Muscle layer of colon (tissue), 2 donors: Measurements from ENCODE around the gene AQP6.

ENCODE experiments used
- H3K27ac ChIP-seq: one replicate; pipeline ENCODE4 v1.7.0; 2013; ENCODE audit warnings: low read depth, mild to moderate bottlenecking, low read length, moderate library complexity
- H3K27me3 ChIP-seq, 2 donors: one replicate each; pipeline ENCODE4 v1.7.0; 2013; ENCODE audit warnings: low read length in 2 of 2, mild to moderate bottlenecking in 2 of 2; ENCODE audit not compliant: insufficient read depth in 2 of 2, control insufficient read depth in 1 of 2
- H3K36me3 ChIP-seq: one replicate; pipeline ENCODE4 v1.7.0; 2013; ENCODE audit warnings: mild to moderate bottlenecking, low read length; ENCODE audit not compliant: insufficient read depth
- H3K4me1 ChIP-seq: one replicate; pipeline ENCODE4 v1.7.0; 2013; ENCODE audit warnings: mild to moderate bottlenecking, low read length; ENCODE audit not compliant: insufficient read depth
- H3K4me3 ChIP-seq, 2 donors: one replicate each; pipeline ENCODE4 v1.7.0; 2013; ENCODE audit warnings: low read length in 2 of 2, low read depth in 1 of 2, mild to moderate bottlenecking in 1 of 2, moderate library complexity in 1 of 2
- H3K9ac ChIP-seq: one replicate; pipeline ENCODE4 v1.7.0; 2013; ENCODE audit warnings: low read length
- H3K9me3 ChIP-seq: one replicate; pipeline ENCODE4 v1.7.0; 2013; ENCODE audit warnings: mild to moderate bottlenecking, low read length
- donor health status: abdominal sarcoma.
- donor health status: Adenocarcinoma of cecum.

Gene AQP6

DNA sequence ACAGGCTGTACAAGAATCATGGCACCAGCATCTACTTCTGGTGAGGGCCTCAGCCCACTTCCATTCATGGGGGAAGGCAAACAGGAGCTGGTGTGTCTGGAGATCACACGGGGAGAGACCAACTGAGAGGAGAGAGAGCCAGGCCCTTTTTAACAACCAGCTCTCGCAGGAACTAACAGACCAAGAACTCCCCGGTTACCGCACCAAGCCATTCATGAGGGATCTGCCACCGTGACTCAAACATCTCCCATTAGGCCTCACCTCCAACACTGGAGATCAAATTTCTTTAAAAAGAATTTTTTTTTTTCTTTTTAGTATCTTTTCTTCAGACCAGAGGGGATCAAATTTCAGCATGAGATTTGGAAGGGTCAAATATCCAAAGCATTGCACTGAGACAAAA lies 39.0 kb upstream of the AQP6 start:
- Histone ChIP-seq H3K36me3 (no peaks in the 10 kb centered on the region), H3K27ac (no peak overlapping the region), H3K4me3 (no peak overlapping the region), H3K27me3 (no peaks in the 10 kb centered on the region), H3K9ac (no peak overlapping the region), H3K9me3 (no peaks in the 10 kb centered on the region), H3K4me1 (no peaks in the 10 kb centered on the region)

DNA sequence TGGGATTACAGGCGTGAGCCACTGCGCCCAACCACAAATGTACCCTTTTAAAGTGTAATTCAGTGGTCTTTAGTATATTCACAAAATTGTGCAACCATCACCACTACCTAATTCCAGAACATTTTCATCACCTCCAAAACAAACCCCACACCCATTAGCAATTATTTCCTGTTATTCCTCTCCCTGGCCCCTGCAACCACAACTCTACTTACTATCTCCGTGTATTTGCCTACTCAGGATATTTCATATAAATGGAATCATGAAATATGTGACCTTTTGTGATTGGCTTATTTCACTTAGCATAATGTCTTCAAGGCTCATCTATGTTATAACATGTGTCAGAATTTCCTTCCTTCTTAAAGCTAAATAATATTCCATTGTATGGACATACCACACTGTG lies 38.2 kb upstream of the AQP6 start:
- H3K4me1 ChIP-seq = no peaks in the 10 kb centered on the region
- no peak overlapping the region for H3K9ac ChIP-seq
- H3K36me3 ChIP-seq = no peaks in the 10 kb centered on the region
- no peak overlapping the region for H3K27ac ChIP-seq
- H3K27me3 ChIP-seq = no peaks in the 10 kb centered on the region
- no peaks in the 10 kb centered on the region for H3K9me3 ChIP-seq
- no peak overlapping the region for H3K4me3 ChIP-seq

DNA sequence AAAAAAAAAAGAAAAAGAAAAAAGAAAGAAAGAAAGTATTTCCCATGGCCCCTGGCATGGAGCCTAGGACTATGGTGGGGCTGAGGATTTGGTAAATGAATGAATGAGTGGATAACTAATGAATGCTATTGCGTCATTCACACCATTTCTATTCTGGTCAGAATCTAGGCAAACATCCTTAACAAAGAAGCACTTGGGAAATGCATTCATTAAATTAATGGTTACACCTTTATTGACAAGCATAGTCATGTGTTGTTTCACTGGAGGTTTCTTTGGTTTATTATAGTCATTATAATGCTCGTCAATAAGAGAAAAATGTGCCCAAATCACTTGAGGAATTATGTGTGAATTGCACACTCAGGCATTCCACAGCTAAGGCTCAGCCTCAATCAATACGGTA lies 35.8 kb upstream of the AQP6 start:
- Histone ChIP-seq H3K9ac (no peak overlapping the region), H3K27ac (no peak overlapping the region), H3K36me3 (no peaks in the 10 kb centered on the region), H3K27me3 (no peaks in the 10 kb centered on the region), H3K4me3 (no peak overlapping the region), H3K9me3 (no peaks in the 10 kb centered on the region), H3K4me1 (no peaks in the 10 kb centered on the region)

DNA sequence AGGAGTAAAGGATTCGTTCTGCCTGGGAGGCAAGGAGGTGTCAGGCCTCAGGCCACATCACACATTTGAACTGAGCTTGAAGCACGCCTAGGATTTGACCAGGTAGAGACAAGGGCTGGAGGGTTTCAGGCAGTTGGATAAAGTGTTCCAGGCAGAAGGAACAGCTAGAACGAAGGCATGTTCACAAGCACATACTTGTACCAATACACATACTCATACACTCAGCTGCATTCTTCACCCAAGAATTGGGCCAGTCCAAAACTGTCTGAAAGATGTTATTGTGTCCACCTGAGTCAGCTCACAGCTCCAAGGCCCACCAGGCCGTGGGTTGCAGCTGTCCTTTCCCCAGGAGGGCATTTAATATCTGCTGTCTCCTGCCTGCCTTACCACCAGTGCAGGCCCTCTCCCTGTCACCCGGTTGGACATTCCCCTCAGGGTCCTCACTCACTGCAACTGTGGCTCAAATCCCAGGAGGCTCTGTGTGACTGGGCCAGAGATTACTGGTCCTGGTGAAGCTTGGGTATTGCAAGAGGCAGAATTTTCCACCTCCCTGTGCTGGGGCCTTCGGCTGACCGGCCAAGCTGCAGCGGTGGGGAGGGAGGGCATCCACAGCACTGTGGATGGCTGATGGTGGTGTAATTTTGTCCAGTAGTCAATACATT lies 35.0 kb upstream of the AQP6 start:
- Histone ChIP-seq H3K4me3 (no peak overlapping the region), H3K4me1 (no peaks in the 10 kb centered on the region), H3K36me3 (no peaks in the 10 kb centered on the region), H3K9ac (no peak overlapping the region), H3K27me3 (no peaks in the 10 kb centered on the region), H3K27ac (no peak overlapping the region), H3K9me3 (no peaks in the 10 kb centered on the region)

- H3K36me3 ChIP-seq = no peaks in the 10 kb centered on the region
- no peaks in the 10 kb centered on the region for H3K4me1 ChIP-seq
- no peak overlapping the region for H3K27ac ChIP-seq
- H3K27me3 ChIP-seq = no peaks in the 10 kb centered on the region
- no peak overlapping the region for H3K9ac ChIP-seq
- no peaks in the 10 kb centered on the region for H3K9me3 ChIP-seq
- H3K4me3 ChIP-seq = no peak overlapping the region
Measured at GRCh38 chr12:49939307-49939706, 33.4 kb upstream of the AQP6 start.

DNA sequence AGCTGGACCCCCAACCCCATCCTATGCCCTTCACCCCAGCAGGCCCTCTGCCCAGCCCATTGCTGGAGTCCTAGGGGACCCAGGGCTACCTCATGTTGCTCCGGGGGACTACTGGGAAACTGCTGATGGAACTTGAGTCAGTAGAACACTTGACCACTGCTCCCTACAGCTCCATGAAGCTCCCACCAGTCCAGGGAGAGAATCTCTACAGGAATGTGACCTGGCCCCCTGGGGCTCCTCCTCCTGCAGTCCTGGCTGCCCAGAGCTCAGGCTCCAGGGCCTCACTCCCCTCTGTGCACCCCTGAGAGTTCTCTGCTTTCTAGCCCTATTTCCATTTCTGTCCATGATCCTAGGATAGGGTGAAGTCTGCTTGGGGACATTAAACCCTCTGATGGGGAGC lies 33.0 kb upstream of the AQP6 start:
- Histone ChIP-seq H3K9ac (no peak overlapping the region), H3K4me3 (no peak overlapping the region), H3K27ac (no peak overlapping the region), H3K27me3 (no peaks in the 10 kb centered on the region), H3K36me3 (no peaks in the 10 kb centered on the region), H3K9me3 (no peaks in the 10 kb centered on the region), H3K4me1 (no peaks in the 10 kb centered on the region)

DNA sequence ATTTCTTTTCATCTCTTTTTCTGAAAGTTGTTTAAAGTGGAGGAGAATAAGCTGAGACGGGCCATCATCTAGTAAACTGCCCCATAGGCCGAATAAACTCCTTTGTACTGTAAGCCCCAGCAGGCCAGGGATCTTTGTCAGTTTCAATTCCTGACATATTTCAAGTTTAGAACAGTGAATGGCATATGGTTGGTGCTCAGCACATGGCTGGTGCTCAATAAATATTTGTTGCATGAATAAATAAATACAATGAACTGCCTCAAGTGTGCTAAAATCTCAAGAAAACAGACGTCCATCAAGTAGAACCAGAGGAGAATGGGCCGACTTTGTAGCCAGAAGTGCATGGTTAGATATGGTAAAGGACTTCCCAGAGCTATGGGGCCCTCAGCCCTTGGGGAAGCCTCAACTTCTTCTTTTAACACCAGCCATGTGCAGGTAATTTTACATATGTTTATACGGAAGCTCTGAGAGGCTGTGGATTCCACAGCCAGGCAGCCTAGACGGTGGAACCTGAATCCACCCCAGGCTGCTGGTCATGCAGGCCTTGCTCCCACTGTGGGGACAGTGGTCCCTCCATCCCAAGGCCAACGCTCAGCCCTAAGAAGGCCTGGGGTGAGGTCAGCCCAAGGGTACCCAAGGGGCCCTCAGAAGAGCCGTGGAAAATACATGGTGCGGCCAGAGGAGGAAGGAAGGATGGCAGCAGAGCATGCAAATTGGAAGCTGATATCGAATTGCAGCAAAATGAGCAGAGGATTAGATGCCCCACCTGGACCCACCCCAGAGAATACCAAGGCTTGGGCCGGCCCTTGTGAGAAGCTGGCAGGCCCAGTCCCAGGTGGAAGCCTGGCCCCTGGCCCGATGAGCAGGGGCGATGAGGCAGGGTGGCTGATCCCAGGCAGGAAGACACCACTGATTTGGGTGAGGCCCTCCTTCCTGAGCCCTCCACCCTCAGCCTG lies 30.9 kb upstream of the AQP6 start:
- Histone ChIP-seq H3K27ac (no peak overlapping the region), H3K9me3 (no peaks in the 10 kb centered on the region), H3K9ac (no peak overlapping the region), H3K4me3 (no peak overlapping the region), H3K27me3 (no peaks in the 10 kb centered on the region), H3K36me3 (no peaks in the 10 kb centered on the region), H3K4me1 (no peaks in the 10 kb centered on the region)

- Histone ChIP-seq H3K9ac (no peak overlapping the region), H3K36me3 (no peaks in the 10 kb centered on the region), H3K4me3 (no peak overlapping the region), H3K4me1 (no peaks in the 10 kb centered on the region), H3K9me3 (no peaks in the 10 kb centered on the region), H3K27ac (no peak overlapping the region), H3K27me3 (no peaks in the 10 kb centered on the region)
Measured at GRCh38 chr12:49942512-49942893, 30.2 kb upstream of the AQP6 start.

DNA sequence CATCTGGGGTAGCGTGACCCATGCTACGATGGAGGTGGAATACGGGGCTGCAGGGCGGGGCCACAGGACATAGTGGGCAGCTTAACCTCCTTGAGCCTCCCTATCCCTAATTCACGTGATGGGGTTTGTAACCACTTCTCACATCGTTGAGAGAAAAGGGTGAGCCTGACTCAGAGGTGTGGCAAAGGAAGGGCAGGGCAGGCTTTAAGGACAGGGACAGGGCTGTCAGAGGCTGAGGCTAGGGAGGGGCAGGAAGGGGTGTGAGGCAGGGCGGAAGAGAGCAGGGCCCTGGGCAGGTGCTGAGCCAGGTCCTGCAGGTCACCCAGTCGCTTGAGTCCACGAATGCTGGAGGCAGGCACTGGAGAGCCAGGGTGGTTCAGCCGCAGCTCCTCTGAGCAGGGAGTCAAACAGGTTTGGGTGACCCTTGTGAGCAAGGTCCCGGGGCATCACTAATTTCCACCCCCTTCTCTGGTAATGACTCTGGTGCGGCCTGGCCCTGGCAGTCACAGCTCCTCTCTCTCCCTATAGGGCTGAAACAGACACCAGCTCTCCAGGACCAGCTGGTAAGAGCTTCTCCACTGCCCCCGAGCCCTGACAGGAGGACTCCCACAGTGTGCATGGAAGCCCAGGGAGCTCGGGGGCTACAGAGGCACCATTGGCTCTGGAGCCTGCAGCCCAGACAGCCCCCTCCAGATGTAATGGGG lies 29.7 kb upstream of the AQP6 start:
- Histone ChIP-seq H3K4me1 (no peaks in the 10 kb centered on the region), H3K27ac (no peak overlapping the region), H3K36me3 (no peaks in the 10 kb centered on the region), H3K9ac (no peak overlapping the region), H3K4me3 (no peak overlapping the region), H3K27me3 (no peaks in the 10 kb centered on the region), H3K9me3 (no peaks in the 10 kb centered on the region)

DNA sequence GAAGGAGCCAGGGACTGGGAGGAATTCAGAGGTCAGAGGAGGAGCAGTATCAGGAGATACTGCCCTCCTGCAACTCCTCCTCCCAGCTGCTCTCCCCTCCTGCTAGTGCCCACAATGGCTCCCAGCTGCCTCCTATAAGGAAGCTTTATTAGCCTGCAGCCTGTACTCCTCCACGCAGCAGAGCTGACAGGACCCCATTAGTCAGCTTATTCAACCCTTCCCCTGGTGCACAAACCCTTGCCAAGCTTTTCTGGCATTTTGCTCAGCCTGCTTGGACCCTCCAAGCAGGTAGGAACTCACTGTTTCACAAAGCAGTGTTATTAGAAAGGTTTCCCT lies 29.2 kb upstream of the AQP6 start:
- Histone ChIP-seq H3K27me3 (no peaks in the 10 kb centered on the region), H3K27ac (no peak overlapping the region), H3K9me3 (no peaks in the 10 kb centered on the region), H3K4me3 (no peak overlapping the region), H3K9ac (no peak overlapping the region), H3K4me1 (no peaks in the 10 kb centered on the region), H3K36me3 (no peaks in the 10 kb centered on the region)

- no peak overlapping the region for H3K4me3 ChIP-seq
- H3K4me1 ChIP-seq = no peaks in the 10 kb centered on the region
- no peaks in the 10 kb centered on the region for H3K27me3 ChIP-seq
- H3K27ac ChIP-seq = no peak overlapping the region
- no peaks in the 10 kb centered on the region for H3K36me3 ChIP-seq
- no peaks in the 10 kb centered on the region for H3K9me3 ChIP-seq
- no peak overlapping the region for H3K9ac ChIP-seq
Measured at GRCh38 chr12:49944046-49944445, 28.7 kb upstream of the AQP6 start.
